SU-DHL-6 (cell line): ENCODE measurements around the gene PUS1.

ENCODE experiments used
- H2AFZ ChIP-seq: fragments of 200-600 bp; sonication (generic); 2 replicates; pipeline ENCODE4 v1.6.1; 2014; ENCODE audit warnings: low read depth, mild to moderate bottlenecking, moderate library complexity, mixed read lengths, antibody characterized with exemption, low read length; ENCODE audit not compliant: severe bottlenecking
- H3F3A ChIP-seq: fragments of 200-600 bp; shearing (Covaris generic); 2 replicates; pipeline ENCODE4 v1.6.0; 2016; ENCODE audit warnings: antibody characterized with exemption, mild to moderate bottlenecking; ENCODE audit not compliant: insufficient read depth
- H3K27ac ChIP-seq: fragments of 200-600 bp; sonication (generic); 2 replicates; pipeline ENCODE4 v1.5.1; 2016; ENCODE audit warnings: low read depth, mild to moderate bottlenecking, low read length, moderate library complexity, mixed read lengths
- H3K27me3 ChIP-seq: fragments of 200-600 bp; sonication (generic), shearing (Covaris generic); 2 replicates; pipeline ENCODE4 v1.6.0; 2014; ENCODE audit warnings: mild to moderate bottlenecking, low read length
- H3K36me3 ChIP-seq: fragments of 200-600 bp; sonication (generic); 2 replicates; pipeline ENCODE4 v1.6.1; 2014; ENCODE audit warnings: mild to moderate bottlenecking, low read length, mixed read lengths
- H3K4me2 ChIP-seq: fragments of 300-600, 200-600 bp; shearing (Covaris generic), sonication (generic); 2 replicates; pipeline ENCODE4 v1.6.0; 2014; ENCODE audit warnings: low read length, low read depth, mild to moderate bottlenecking; ENCODE audit not compliant: poor library complexity, severe bottlenecking
- H3K4me3 ChIP-seq: fragments of 200-600 bp; sonication (generic); 2 replicates; pipeline ENCODE4 v1.5.1; 2014; ENCODE audit warnings: antibody characterized with exemption, low read length, mild to moderate bottlenecking, mixed read lengths; ENCODE audit not compliant: insufficient read depth, poor library complexity, severe bottlenecking
- H3K79me2 ChIP-seq: fragments of 200-600 bp; sonication (generic); 2 replicates; pipeline ENCODE4 v1.6.1; 2014; ENCODE audit warnings: mild to moderate bottlenecking, low read length, moderate library complexity; ENCODE audit not compliant: insufficient read depth
- H3K9ac ChIP-seq: fragments of 200-600 bp; sonication (generic); 2 replicates; pipeline ENCODE4 v1.7.0; 2014; ENCODE audit warnings: mild to moderate bottlenecking, low read length
- H3K9me2 ChIP-seq: fragments of 200-600 bp; sonication (generic); replicated peaks from 2 replicates; pipeline ENCODE4 v1.6.1; 2014; ENCODE audit warnings: low read length; ENCODE audit not compliant: insufficient read depth
- H3K9me3 ChIP-seq: fragments of 200-600 bp; sonication (generic); 2 replicates; pipeline ENCODE4 v1.6.1; 2014; ENCODE audit warnings: low read length, mixed read lengths; ENCODE audit not compliant: insufficient read depth
- H4K20me1 ChIP-seq: fragments of 200-600 bp; sonication (generic); 2 replicates; pipeline ENCODE4 v1.6.1; 2014; ENCODE audit warnings: low read depth, mild to moderate bottlenecking, antibody characterized with exemption, low read length, moderate library complexity, mixed read lengths
- EZH2phosphoT487 ChIP-seq: fragments of 200-600 bp; sonication (generic), shearing (Covaris generic); conservative IDR thresholded peaks from 2 replicates; pipeline ENCODE4 v1.6.1; 2018; ENCODE audit warnings: mild to moderate bottlenecking, antibody characterized with exemption, low read length, moderate library complexity, mixed read lengths
- TF ChIP-seq, protein P1 (sequence below): fragments of 200-600 bp; sonication (generic); IDR thresholded peaks from one replicate; pipeline ENCODE4 v1.5.1; 2017; ENCODE audit warnings: antibody characterized with exemption, mild to moderate bottlenecking, low read length, moderate library complexity; ENCODE audit not compliant: insufficient read depth, poor library complexity, severe bottlenecking

Gene PUS1

DNA sequence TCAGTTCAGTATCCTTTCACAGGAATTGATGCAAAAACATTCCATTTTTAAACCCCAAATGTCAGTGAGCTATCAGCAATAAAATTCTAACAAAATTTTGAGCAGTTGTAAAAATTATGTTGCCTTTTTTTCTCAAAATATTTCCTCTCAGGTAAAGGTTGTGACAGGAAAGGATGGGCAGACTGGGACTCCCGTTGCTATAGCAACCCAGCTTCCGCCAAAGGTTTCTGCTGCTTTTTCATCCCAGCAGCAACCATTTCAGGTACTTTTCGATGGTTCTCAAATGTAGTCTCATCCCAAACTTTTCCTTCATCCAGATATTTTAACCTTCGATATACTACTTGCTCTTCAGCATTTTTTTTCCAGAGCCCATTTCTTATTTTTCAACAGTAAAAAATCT is 34.3 kb downstream of the PUS1 start:
- H3K4me3 ChIP-seq = no peak overlapping the region
- H2AFZ ChIP-seq = no peak overlapping the region
- no peak overlapping the region for H3K4me2 ChIP-seq
- H3K79me2 ChIP-seq = peaks cover 73% of the 10 kb centered on the region
- no peak overlapping the region for H3K9ac ChIP-seq
- no peaks in the 10 kb centered on the region for H3F3A ChIP-seq
- no peak overlapping the region for H3K27ac ChIP-seq
- no peaks in the 10 kb centered on the region for H3K27me3 ChIP-seq
- TF ChIP-seq, protein P1, sequence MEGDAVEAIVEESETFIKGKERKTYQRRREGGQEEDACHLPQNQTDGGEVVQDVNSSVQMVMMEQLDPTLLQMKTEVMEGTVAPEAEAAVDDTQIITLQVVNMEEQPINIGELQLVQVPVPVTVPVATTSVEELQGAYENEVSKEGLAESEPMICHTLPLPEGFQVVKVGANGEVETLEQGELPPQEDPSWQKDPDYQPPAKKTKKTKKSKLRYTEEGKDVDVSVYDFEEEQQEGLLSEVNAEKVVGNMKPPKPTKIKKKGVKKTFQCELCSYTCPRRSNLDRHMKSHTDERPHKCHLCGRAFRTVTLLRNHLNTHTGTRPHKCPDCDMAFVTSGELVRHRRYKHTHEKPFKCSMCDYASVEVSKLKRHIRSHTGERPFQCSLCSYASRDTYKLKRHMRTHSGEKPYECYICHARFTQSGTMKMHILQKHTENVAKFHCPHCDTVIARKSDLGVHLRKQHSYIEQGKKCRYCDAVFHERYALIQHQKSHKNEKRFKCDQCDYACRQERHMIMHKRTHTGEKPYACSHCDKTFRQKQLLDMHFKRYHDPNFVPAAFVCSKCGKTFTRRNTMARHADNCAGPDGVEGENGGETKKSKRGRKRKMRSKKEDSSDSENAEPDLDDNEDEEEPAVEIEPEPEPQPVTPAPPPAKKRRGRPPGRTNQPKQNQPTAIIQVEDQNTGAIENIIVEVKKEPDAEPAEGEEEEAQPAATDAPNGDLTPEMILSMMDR = no peak
- no peak for TF ChIP-seq EZH2phosphoT487
- H3K9me3 ChIP-seq = no peaks in the 10 kb centered on the region
- no peaks in the 10 kb centered on the region; the same call in 1 of the 2 replicates for H3K36me3 ChIP-seq
- peaks cover 11% of the 10 kb centered on the region; the same call in 1 of the 2 replicates for H4K20me1 ChIP-seq
- no peaks in the 10 kb centered on the region for H3K9me2 ChIP-seq

- TF ChIP-seq, protein P1 = no peak
- TF ChIP-seq EZH2phosphoT487 = no peak
- no peak overlapping the region for H3K4me3 ChIP-seq
- peaks cover 73% of the 10 kb centered on the region for H3K79me2 ChIP-seq
- H3K9me3 ChIP-seq = no peaks in the 10 kb centered on the region
- no peaks in the 10 kb centered on the region for H3F3A ChIP-seq
- H3K9ac ChIP-seq = no peak overlapping the region
- no peaks in the 10 kb centered on the region for H3K9me2 ChIP-seq
- H3K4me2 ChIP-seq = no peak overlapping the region
- peaks cover 11% of the 10 kb centered on the region; the same call in 1 of the 2 replicates for H4K20me1 ChIP-seq
- no peak overlapping the region for H3K27ac ChIP-seq
- H3K36me3 ChIP-seq = no peaks in the 10 kb centered on the region; the same call in 1 of the 2 replicates
- H3K27me3 ChIP-seq = no peaks in the 10 kb centered on the region
- H2AFZ ChIP-seq = no peak overlapping the region
Observed at GRCh38 chr12:131965073-131965472, 36.0 kb downstream of the PUS1 start.

DNA sequence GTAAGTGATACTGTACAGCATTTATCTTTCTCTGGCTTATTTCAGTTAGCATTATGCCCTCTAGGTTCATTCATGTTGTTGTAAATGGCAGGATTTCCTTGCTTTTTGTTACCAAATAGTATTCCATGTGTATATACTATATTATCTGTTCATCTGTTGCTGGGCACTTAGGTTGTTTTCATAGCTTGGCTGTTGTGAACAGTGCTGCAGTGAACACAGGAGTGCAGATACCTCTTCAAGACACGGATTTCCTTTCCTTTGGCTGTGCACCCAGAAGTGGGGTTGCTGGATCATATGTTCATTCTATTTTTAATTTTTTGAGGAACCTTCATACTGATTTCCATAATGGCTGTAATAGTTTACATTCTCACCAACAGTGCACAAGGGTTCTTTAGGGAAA is 42.1 kb downstream of the PUS1 start:
- no peaks in the 10 kb centered on the region for H3K9me3 ChIP-seq
- H3K79me2 ChIP-seq = peaks cover 87% of the 10 kb centered on the region
- H3K4me3 ChIP-seq = no peak overlapping the region
- H3K36me3 ChIP-seq = no peaks in the 10 kb centered on the region; the same call in 1 of the 2 replicates
- H3K27ac ChIP-seq = no peak overlapping the region
- no peaks in the 10 kb centered on the region for H3K27me3 ChIP-seq
- H3F3A ChIP-seq = no peaks in the 10 kb centered on the region
- H2AFZ ChIP-seq = no peak overlapping the region
- H4K20me1 ChIP-seq = peaks cover 8% of the 10 kb centered on the region; the same call in 1 of the 2 replicates
- H3K9ac ChIP-seq = no peak overlapping the region
- no peak overlapping the region for H3K4me2 ChIP-seq
- TF ChIP-seq, protein P1 = no peak
- TF ChIP-seq EZH2phosphoT487 = no peak
- no peaks in the 10 kb centered on the region for H3K9me2 ChIP-seq
